ENCODE results near the gene LCE1F. TPM values are rescaled to one million over a fixed set of nuclear protein-coding genes. Genes with fewer than 3 reads are reported as not detected.
A peak's percentile ranks its signal among the peaks of the same experiment; 100 is the strongest.

LCE1F gene
- total and polyA plus RNA-seq, 2 of the 13 experiments (the other 11 are each of a cell fraction or from before 2014, with no cell fraction given), result not detected

- TF ChIP-seq HNF1A (IDR thresholded peaks at IDR 0.05; ENCODE audit: low read depth) (no peak), HNF1A (CRISPR knock-in tag; IDR thresholded peaks at IDR 0.05; ENCODE audit: borderline replicate concordance) (no peak), MAFF (IDR thresholded peaks at IDR 0.05; ENCODE audit: low read depth, low read length) (no peak), ZNF549 (CRISPR knock-in tag; IDR thresholded peaks at IDR 0.05) (no peak), TGIF2 (CRISPR knock-in tag; IDR thresholded peaks at IDR 0.05) (no peak), ZNF550 (CRISPR knock-in tag; IDR thresholded peaks at IDR 0.05; ENCODE audit: borderline replicate concordance) (no peak), HMG20B (CRISPR knock-in tag; conservative IDR thresholded peaks at IDR 0.05) (no peak), ZSCAN22 (CRISPR knock-in tag; IDR thresholded peaks at IDR 0.05) (no peak), ATF4 (CRISPR knock-in tag; IDR thresholded peaks at IDR 0.05) (peak in 1 of 2 experiments; percentile 48; a peak in 1 of 4 replicates), FOSL2 (CRISPR knock-in tag; IDR thresholded peaks at IDR 0.05) (0 out of 2 replicates have a peak, but pooled peaks have one; percentile 13), RAD51 (IDR thresholded peaks at IDR 0.05; ENCODE audit: borderline replicate concordance) (peak; percentile 53; the same call in 1 of the 2 replicates), ZNF777 (CRISPR knock-in tag; IDR thresholded peaks at IDR 0.05) (no peak), ZNF230 (CRISPR knock-in tag; IDR thresholded peaks at IDR 0.05) (no peak), KMT2A (CRISPR knock-in tag; IDR thresholded peaks at IDR 0.05) (no peak), MATR3 (CRISPR knock-in tag; IDR thresholded peaks at IDR 0.05) (no peak)
Measured at GRCh38 chr1:152745289-152745704, 29.6 kb upstream of the LCE1F start (continued).

All from HepG2 (cell line).